Left ventricle myocardium inferior (tissue), 1 donor: ENCODE results near the gene PFDN1. TPM values are rescaled to one million over a fixed set of nuclear protein-coding genes. Genes with fewer than 3 reads are reported as not detected.

Experiments
- DNase-seq: peaks from one replicate; pipeline ENCODE4 v3.0.0-alpha.2; 2020
- H3K27ac ChIP-seq: fragments of 200-600 bp; replicated peaks from 2 replicates; pipeline ENCODE4 v1.8.0; 2021
- H3K27me3 ChIP-seq: fragments of 200-600 bp; 2 replicates; pipeline ENCODE4 v1.8.0; 2021; ENCODE audit warnings: low read depth
- H3K36me3 ChIP-seq: fragments of 200-600 bp; 2 replicates; pipeline ENCODE4 v1.8.0; 2021
- H3K4me1 ChIP-seq: fragments of 200-600 bp; 2 replicates; pipeline ENCODE4 v1.8.0; 2021
- H3K4me3 ChIP-seq: fragments of 200-600 bp; 2 replicates; pipeline ENCODE4 v1.8.0; 2021; ENCODE audit warnings: mild to moderate bottlenecking, moderate library complexity
- H3K9me3 ChIP-seq: fragments of 200-600 bp; replicated peaks from 2 replicates; pipeline ENCODE4 v1.8.0; 2021
- CTCF ChIP-seq: fragments of 200-600 bp; IDR thresholded peaks from 2 replicates; pipeline ENCODE4 v1.8.0; 2021; ENCODE audit warnings: antibody characterized with exemption, mild to moderate bottlenecking, borderline replicate concordance
- intact Hi-C: fragments of 100-400 bp; cut with micrococcal nuclease; formaldehyde crosslinking; loops from one replicate; pipeline ENCODE4 v1.11.0; 2022
- total RNA-seq: library from RNA; stranded (reverse); fragmentation: NEBNext Ultra II Directional; extraction: Animal tissue kit (Norgen Biotek cat#: 25700); gene quantifications from one replicate; pipeline ENCODE4 v1.2.1, GENCODE V29; 2021
- donor health status: DM: no; HTN: yes; CAD: no; lungs with severe emphysema.

The PFDN1 gene
- total RNA-seq, 1 donor from 2014 or later: 68.7 TPM

- intact Hi-C loops: no loop called here
- Histone ChIP-seq H3K27ac (no peak overlapping the region), H3K9me3 (no peaks in the 10 kb centered on the region), H3K4me3 (no peak overlapping the region), H3K36me3 (peaks cover 8% of the 10 kb centered on the region), H3K27me3 (no peaks in the 10 kb centered on the region), H3K4me1 (peaks cover 78% of the 10 kb centered on the region)
- DNase-seq: no peak
- no peak for TF ChIP-seq CTCF
Measured at GRCh38 chr5:140258016-140258415, 44.9 kb downstream of the PFDN1 start.

- no peaks in the 10 kb centered on the region for H3K9me3 ChIP-seq
- H3K4me3 ChIP-seq: no peak overlapping the region
- no peak overlapping the region for H3K27ac ChIP-seq
- no peak for TF ChIP-seq CTCF
- peaks cover 78% of the 10 kb centered on the region for H3K4me1 ChIP-seq
- H3K36me3 ChIP-seq: peaks cover 8% of the 10 kb centered on the region
- no peak for DNase-seq
- intact Hi-C loops: no loop called here
- no peaks in the 10 kb centered on the region for H3K27me3 ChIP-seq
Measured at GRCh38 chr5:140256726-140257125, 46.2 kb downstream of the PFDN1 start.

GRCh38 chr5:140255460-140256157, 47.3 kb downstream of the PFDN1 start:
- H3K36me3 ChIP-seq: peaks cover 8% of the 10 kb centered on the region
- H3K4me1 ChIP-seq: peaks cover 78% of the 10 kb centered on the region
- no peaks in the 10 kb centered on the region for H3K9me3 ChIP-seq
- intact Hi-C loops: no loop called here
- DNase-seq: no peak
- no peak overlapping the region for H3K4me3 ChIP-seq
- H3K27me3 ChIP-seq: no peaks in the 10 kb centered on the region
- TF ChIP-seq CTCF: no peak
- no peak overlapping the region for H3K27ac ChIP-seq

- intact Hi-C loops: no loop called here
- Histone ChIP-seq H3K4me3 (no peak overlapping the region), H3K36me3 (peaks cover 19% of the 10 kb centered on the region), H3K9me3 (no peaks in the 10 kb centered on the region), H3K27me3 (no peaks in the 10 kb centered on the region), H3K27ac (no peak overlapping the region), H3K4me1 (peaks cover 83% of the 10 kb centered on the region)
- no peak for DNase-seq
- TF ChIP-seq CTCF: no peak
Measured at GRCh38 chr5:140253985-140254384, 48.9 kb downstream of the PFDN1 start.

- no peak for TF ChIP-seq CTCF
- Histone ChIP-seq H3K4me3 (no peak overlapping the region), H3K4me1 (peaks cover 85% of the 10 kb centered on the region), H3K27ac (peak overlapping the region; percentile 44), H3K27me3 (no peaks in the 10 kb centered on the region), H3K36me3 (peaks cover 12% of the 10 kb centered on the region), H3K9me3 (no peaks in the 10 kb centered on the region)
- intact Hi-C loops: no loop called here
- DNase-seq: no peak
Measured at GRCh38 chr5:140252470-140253126, 50.3 kb downstream of the PFDN1 start.
